LoVo (cell line): ENCODE results near the gene NKX3-2.

Source experiments
- DNase-seq: peaks from one replicate; pipeline ENCODE4 v3.0.0-alpha.2; 2016; ENCODE audit warnings: low spot score

The NKX3-2 gene

GRCh38 chr4:13531625-13531998, 12.7 kb downstream of the NKX3-2 start:
- no peak for DNase-seq

DNA sequence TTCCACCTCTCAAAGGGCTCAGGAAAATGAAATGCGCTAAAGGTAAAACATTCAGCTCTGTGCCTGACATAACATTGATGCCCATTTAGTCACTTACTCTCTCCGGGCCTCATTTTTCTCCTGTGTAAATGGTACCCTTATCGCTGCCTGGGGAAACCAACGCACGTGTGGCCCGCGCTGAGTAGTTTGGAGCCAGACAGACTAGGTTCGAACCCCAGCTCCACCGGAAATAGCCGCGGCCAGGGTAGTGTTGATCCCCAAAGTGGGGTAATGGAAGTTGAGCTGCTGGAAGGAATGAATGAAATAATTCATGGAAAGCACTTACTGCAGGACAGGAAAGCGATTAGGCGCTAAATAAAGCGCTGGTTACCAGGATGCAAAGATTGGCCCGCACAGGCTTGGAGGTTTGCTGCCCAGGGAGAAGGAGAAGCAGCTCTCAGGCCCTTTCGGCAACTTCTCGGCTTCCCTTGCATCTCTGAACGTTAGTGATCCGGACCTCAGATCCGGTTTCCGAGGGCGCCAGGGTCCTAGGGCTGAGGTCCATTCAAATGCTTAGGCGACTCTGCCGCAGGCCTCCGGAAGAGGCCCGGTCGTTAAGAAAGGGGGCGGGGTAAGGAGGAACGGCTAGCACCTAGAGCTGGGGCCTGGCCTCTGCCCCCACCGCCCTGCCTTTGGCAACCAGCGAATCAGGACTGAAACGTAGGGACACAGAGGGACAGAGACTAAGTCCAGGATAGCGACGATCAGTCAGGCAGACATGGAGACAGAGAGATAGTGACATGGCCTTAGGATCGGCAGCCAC, 13.3 kb downstream of the NKX3-2 start:
- no peak for DNase-seq

- no peak for DNase-seq
These were observed 15.0 kb downstream of the NKX3-2 start for GRCh38 chr4:13529128-13529919.

DNA sequence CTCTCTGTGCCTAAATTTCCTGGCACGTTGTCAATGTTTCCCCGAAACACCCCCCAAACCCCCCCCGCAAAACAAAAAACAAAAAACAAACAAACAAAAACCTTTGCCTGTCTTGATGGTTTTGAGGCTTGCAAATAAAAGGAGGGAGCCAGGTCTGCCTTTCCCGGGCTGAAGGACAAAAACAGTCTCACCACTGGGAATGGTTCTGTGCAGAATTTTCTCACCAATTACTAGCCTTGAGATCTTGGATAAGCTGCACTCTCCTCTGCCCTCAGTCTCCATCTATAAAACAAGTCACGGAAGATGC, 15.5 kb downstream of the NKX3-2 start:
- DNase-seq, result no peak

GRCh38 chr4:13527981-13528820, 16.1 kb downstream of the NKX3-2 start:
- DNase-seq, result no peak

GRCh38 chr4:13527192-13527980, 16.9 kb downstream of the NKX3-2 start:
- DNase-seq, result no peak

- DNase-seq, result no peak
These were observed 17.6 kb downstream of the NKX3-2 start for GRCh38 chr4:13526658-13527057.

GRCh38 chr4:13525606-13526281, 18.6 kb downstream of the NKX3-2 start:
- no peak for DNase-seq

GRCh38 chr4:13524504-13525243, 19.6 kb downstream of the NKX3-2 start:
- no peak for DNase-seq

GRCh38 chr4:13523591-13524503, 20.5 kb downstream of the NKX3-2 start:
- no peak for DNase-seq

DNA sequence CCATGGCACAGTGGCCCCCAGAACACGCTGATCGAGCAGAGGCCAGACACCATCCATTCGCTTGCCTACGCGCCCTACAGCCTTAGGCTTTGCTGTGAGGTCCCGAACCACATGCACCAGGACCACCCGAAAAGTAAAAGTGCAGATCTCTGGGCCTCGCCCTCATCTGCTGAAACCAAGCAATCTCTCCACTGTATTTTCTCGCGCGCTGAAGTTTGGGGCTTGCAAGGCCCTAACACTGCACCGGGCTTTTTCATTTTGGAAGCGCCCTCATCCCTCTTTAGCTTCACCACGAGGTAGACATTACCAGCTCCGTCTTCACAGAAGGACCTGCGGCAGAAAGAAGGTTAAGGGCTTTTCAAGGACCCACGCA, 21.2 kb downstream of the NKX3-2 start:
- no peak for DNase-seq

GRCh38 chr4:13522282-13523104, 21.8 kb downstream of the NKX3-2 start:
- DNase-seq, result no peak

GRCh38 chr4:13521047-13521446, 23.3 kb downstream of the NKX3-2 start:
- DNase-seq, result no peak

DNA sequence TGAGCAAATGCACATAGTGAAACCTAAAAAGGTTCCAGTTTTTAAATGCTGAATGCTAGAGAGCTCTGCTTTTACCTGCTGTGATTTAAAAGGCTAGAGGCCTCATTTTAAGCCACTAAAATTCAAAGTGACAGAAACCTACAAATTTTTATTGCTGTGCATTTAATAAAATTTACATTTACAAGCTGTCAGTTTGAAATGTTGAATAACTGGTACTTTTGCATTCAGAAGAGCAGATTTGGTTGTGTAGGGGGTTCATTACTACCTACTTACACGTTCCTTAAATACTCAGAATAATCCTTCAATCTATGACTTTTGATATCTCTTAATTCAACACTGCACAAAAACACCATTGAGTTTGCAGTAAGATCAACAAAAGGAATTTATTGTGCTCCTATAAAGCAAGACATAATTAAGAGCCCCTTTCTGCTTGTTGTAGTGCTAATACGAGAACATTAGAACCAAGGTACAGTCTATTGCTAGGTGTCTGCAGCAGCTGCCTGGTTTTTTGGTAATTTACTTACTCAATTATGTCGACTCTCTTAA, 27.9 kb downstream of the NKX3-2 start:
- DNase-seq, result no peak

- DNase-seq, result no peak
These were observed 29.0 kb downstream of the NKX3-2 start for GRCh38 chr4:13515268-13515667.

DNA sequence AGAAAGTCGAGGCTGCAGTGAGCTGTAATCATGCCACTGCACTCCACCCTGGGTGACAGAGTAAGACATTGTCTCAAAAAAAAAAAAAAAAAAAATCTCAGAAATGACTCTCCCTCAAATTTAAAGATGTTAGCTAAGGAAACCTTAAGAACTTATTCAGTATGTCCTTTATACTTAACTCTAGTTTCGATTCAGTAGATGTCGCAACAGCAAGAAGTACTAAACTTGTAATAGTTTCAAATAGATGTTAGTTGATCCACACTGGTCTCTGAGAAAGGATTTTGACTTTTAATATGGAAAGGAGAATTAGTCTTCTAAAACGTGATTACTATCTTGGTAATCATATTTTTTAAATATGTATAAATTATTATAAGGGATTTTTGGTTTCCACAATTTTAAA, 29.6 kb downstream of the NKX3-2 start:
- DNase-seq, result no peak

DNA sequence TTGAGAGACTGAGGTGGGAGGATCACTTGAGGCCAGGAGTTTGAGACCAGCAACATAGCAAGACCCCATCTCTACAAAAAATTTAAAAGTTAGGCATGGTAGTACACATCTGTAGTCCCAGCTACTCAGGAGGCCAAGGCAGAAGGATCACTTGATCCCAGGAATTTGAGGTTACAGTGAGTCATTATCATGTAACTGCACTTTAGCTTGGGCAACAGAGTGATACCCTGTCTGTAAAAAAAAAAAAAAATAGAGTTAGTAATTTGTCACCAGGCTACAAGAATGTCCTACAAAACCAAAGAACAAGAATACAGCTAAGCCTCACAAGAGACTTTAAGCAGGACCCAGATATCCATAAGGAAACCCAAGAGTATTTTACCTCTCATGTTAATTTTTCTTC, 33.2 kb downstream of the NKX3-2 start:
- no peak for DNase-seq

- DNase-seq, result no peak
These were observed 34.9 kb downstream of the NKX3-2 start for GRCh38 chr4:13509442-13509841.
